Caco-2 (cell line): ENCODE measurements around the gene STAT5B. TPM values are rescaled to one million over a fixed set of nuclear protein-coding genes. Genes with fewer than 3 reads are reported as not detected.
"Not testable (repeated sequence)": the region's sequence is repeated elsewhere in the genome, so short reads cannot be mapped to it uniquely, and the experiment has no call there.

Source experiments
- BruUV-seq: library from RNA; stranded (reverse); fragments of 400-500 nt; replicated peaks from 2 replicates; lab custom pipeline; 2021; lab: Mats Ljungman, UMichigan
- CTCF ChIA-PET: fragments of 300-600 bp; sonication (Branson Sonifier 250); formaldehyde crosslinking; loops from one replicate; lab custom pipeline; 2022; ENCODE audit warnings: antibody characterized with exemption; lab: Charles Lee
- POLR2A ChIA-PET: fragments of 300-600 bp; sonication (Branson Sonifier 250); formaldehyde crosslinking; loops from one replicate; lab custom pipeline; 2022; ENCODE audit warnings: antibody characterized with exemption; lab: Charles Lee
- DNase-seq, 2 experiments: peaks; one replicate each; pipeline versions ENCODE4 v3.0.0 to v3.0.0-alpha.2; 2020 to 2022
- H3K27me3 ChIP-seq: replicated peaks from 2 replicates; pipeline ENCODE4 v1.6.0; 2011; ENCODE audit warnings: low read length; ENCODE audit not compliant: control insufficient read depth, insufficient read depth
- H3K36me3 ChIP-seq: 2 replicates; pipeline ENCODE4 v1.5.1; 2011; ENCODE audit warnings: low read length; ENCODE audit not compliant: control insufficient read depth, insufficient read depth
- H3K4me1 ChIP-seq: fragments of 250-450 bp; sonication (Bioruptor Pico); 2 replicates; pipeline ENCODE4 v1.5.1; 2020; ENCODE audit warnings: mild to moderate bottlenecking
- H3K4me3 ChIP-seq: 2 replicates; pipeline ENCODE4 v1.5.1; 2011; ENCODE audit warnings: low read depth, mild to moderate bottlenecking, control low read depth, low read length
- H3K9me3 ChIP-seq: fragments of 250-450 bp; sonication (Bioruptor Pico); 2 replicates; pipeline ENCODE4 v1.5.1; 2020; ENCODE audit warnings: mild to moderate bottlenecking, moderate library complexity
- H3K27ac Mint-ChIP-seq: one replicate; pipeline ENCODE4 v1.8.0; 2022; ENCODE audit warnings: mixed read lengths; ENCODE audit not compliant: unreplicated experiment
- H3K27me3 Mint-ChIP-seq: one replicate; pipeline ENCODE4 v1.8.0; 2022; ENCODE audit warnings: mixed read lengths; ENCODE audit not compliant: insufficient read depth, unreplicated experiment
- H3K36me3 Mint-ChIP-seq: one replicate; pipeline ENCODE4 v1.8.0; 2022; ENCODE audit warnings: mild to moderate bottlenecking, mixed read lengths; ENCODE audit not compliant: insufficient read depth, unreplicated experiment
- H3K4me1 Mint-ChIP-seq: one replicate; pipeline ENCODE4 v1.8.0; 2022; ENCODE audit warnings: low read depth, mixed read lengths; ENCODE audit not compliant: unreplicated experiment
- H3K4me3 Mint-ChIP-seq: one replicate; pipeline ENCODE4 v1.8.0; 2022; ENCODE audit warnings: mild to moderate bottlenecking, moderate library complexity, mixed read lengths; ENCODE audit not compliant: unreplicated experiment
- H3K9me3 Mint-ChIP-seq: one replicate; pipeline ENCODE4 v1.8.0; 2022; ENCODE audit warnings: mixed read lengths; ENCODE audit not compliant: unreplicated experiment
- CTCF ChIP-seq, 2 experiments: fragments of 200-600 bp in 1 of 2; IDR thresholded peaks; 1 replicate in 1 of 2; 2 replicates in 1 of 2; pipeline versions ENCODE4 v1.5.1 to v1.8.0; 2011 to 2022; ENCODE audit warnings: antibody characterized with exemption in 1 of 2, control low read depth in 1 of 2, inconsistent platforms in 1 of 2, low read depth in 1 of 2, low read length in 1 of 2, mild to moderate bottlenecking in 1 of 2, moderate library complexity in 1 of 2; ENCODE audit not compliant: insufficient read depth in 1 of 2, severe bottlenecking in 1 of 2, unreplicated experiment in 1 of 2
- intact Hi-C: fragments of 100-400 bp; cut with micrococcal nuclease; formaldehyde crosslinking; loops from one replicate; pipeline ENCODE4 v1.10.0; 2022; ENCODE audit not compliant: unreplicated experiment
- total RNA-seq: library from RNA; stranded (reverse); gene quantifications from 2 replicates; pipeline ENCODE4 v1.2.3, GENCODE V29; 2022

The STAT5B gene
- total RNA-seq, 1 experiment from 2014 or later: 46.9 TPM

GRCh38 chr17:42248351-42249179 lies 27.6 kb downstream of the STAT5B start:
- no TSS peak for BruUV-seq
- no peaks in the 10 kb centered on the region for H3K9me3 Mint-ChIP-seq
- no peaks in the 10 kb centered on the region for H3K36me3 Mint-ChIP-seq
- no peak for TF ChIP-seq CTCF (IDR thresholded peaks at IDR 0.05; ENCODE audit: insufficient read depth in 1 of 2, low read depth in 1 of 2, low read length in 1 of 2, severe bottlenecking in 1 of 2, unreplicated experiment in 1 of 2)
- H3K27me3 ChIP-seq: no peaks in the 10 kb centered on the region
- no peak for DNase-seq
- H3K27ac Mint-ChIP-seq: no peak overlapping the region
- no peaks in the 10 kb centered on the region for H3K9me3 ChIP-seq
- no peaks in the 10 kb centered on the region for H3K27me3 Mint-ChIP-seq
- H3K4me3 Mint-ChIP-seq: no peak overlapping the region
- H3K4me1 Mint-ChIP-seq: no peaks in the 10 kb centered on the region
- H3K36me3 ChIP-seq: no peaks in the 10 kb centered on the region
- CTCF ChIA-PET: interaction anchor here (0.9 to 2.2 kb wide), 3 partner anchors 25 to 55 kb away, joined by 3 to 8 read pairs (median 7); partner anchors contain the start of gene GHDC
- H3K4me3 ChIP-seq: no peak overlapping the region
- H3K4me1 ChIP-seq: no peaks in the 10 kb centered on the region
- POLR2A ChIA-PET: no interaction called here
- intact Hi-C loops: no loop called here

GRCh38 chr17:42247734-42248133 lies 28.5 kb downstream of the STAT5B start:
- H3K36me3 ChIP-seq: no peaks in the 10 kb centered on the region
- no TSS peak for BruUV-seq
- Mint-ChIP-seq H3K27ac (no peak overlapping the region), H3K4me1 (no peaks in the 10 kb centered on the region), H3K4me3 (no peak overlapping the region), H3K9me3 (no peaks in the 10 kb centered on the region), H3K27me3 (no peaks in the 10 kb centered on the region), H3K36me3 (no peaks in the 10 kb centered on the region)
- no peaks in the 10 kb centered on the region for H3K9me3 ChIP-seq
- intact Hi-C loops: no loop called here
- TF ChIP-seq CTCF (IDR thresholded peaks at IDR 0.05; ENCODE audit: insufficient read depth in 1 of 2, low read depth in 1 of 2, low read length in 1 of 2, severe bottlenecking in 1 of 2, unreplicated experiment in 1 of 2): no peak
- ChIA-PET CTCF (interaction anchor here (1.5 to 2.2 kb wide), 2 partner anchors 26 to 54 kb away, joined by 7 to 8 read pairs; partner anchors contain the start of gene GHDC), POLR2A (no interaction called here)
- DNase-seq: no peak
- no peaks in the 10 kb centered on the region for H3K27me3 ChIP-seq
- no peak overlapping the region for H3K4me3 ChIP-seq
- H3K4me1 ChIP-seq: no peaks in the 10 kb centered on the region

- intact Hi-C loops: no loop called here
- Histone ChIP-seq H3K9me3 (no peaks in the 10 kb centered on the region), H3K36me3 (no peaks in the 10 kb centered on the region), H3K4me3 (no peak overlapping the region), H3K4me1 (no peaks in the 10 kb centered on the region), H3K27me3 (no peaks in the 10 kb centered on the region)
- Mint-ChIP-seq H3K4me1 (no peaks in the 10 kb centered on the region), H3K9me3 (no peaks in the 10 kb centered on the region), H3K27ac (no peak overlapping the region), H3K27me3 (no peaks in the 10 kb centered on the region), H3K36me3 (no peaks in the 10 kb centered on the region), H3K4me3 (no peak overlapping the region)
- DNase-seq: no peak
- ChIA-PET CTCF (interaction anchor here (2.2 kb wide), 1 partner anchor 24 kb away, joined by 8 read pairs; no protein-coding TSS in a partner anchor), POLR2A (no interaction called here)
- no TSS peak for BruUV-seq
- no peak for TF ChIP-seq CTCF (IDR thresholded peaks at IDR 0.05; ENCODE audit: insufficient read depth in 1 of 2, low read depth in 1 of 2, low read length in 1 of 2, severe bottlenecking in 1 of 2, unreplicated experiment in 1 of 2)
These were observed 29.7 kb downstream of the STAT5B start for GRCh38 chr17:42246515-42246914.

- BruUV-seq, H3K4me3 ChIP-seq, H3K27me3 Mint-ChIP-seq, intact Hi-C loops, H3K36me3 ChIP-seq, H3K4me1 ChIP-seq, POLR2A ChIA-PET, H3K36me3 Mint-ChIP-seq, H3K27ac Mint-ChIP-seq, H3K9me3 ChIP-seq, H3K9me3 Mint-ChIP-seq, DNase-seq, H3K27me3 ChIP-seq, CTCF ChIA-PET, H3K4me3 Mint-ChIP-seq, H3K4me1 Mint-ChIP-seq: not testable (repeated sequence)
These were observed 31.0 kb downstream of the STAT5B start for GRCh38 chr17:42245183-42245582.

GRCh38 chr17:42244116-42244515 lies 32.1 kb downstream of the STAT5B start:
- intact Hi-C loops, CTCF ChIA-PET, BruUV-seq, H3K36me3 ChIP-seq, H3K27me3 Mint-ChIP-seq, POLR2A ChIA-PET, H3K36me3 Mint-ChIP-seq, H3K4me1 ChIP-seq, DNase-seq, H3K9me3 Mint-ChIP-seq, H3K27me3 ChIP-seq, H3K27ac Mint-ChIP-seq, H3K9me3 ChIP-seq, H3K4me1 Mint-ChIP-seq, H3K4me3 ChIP-seq, H3K4me3 Mint-ChIP-seq: not testable (repeated sequence)
